Upper lobe of right lung (tissue), 1 donor: ENCODE measurements around the gene ANKRD33. TPM values are rescaled to one million over a fixed set of nuclear protein-coding genes. Genes with fewer than 3 reads are reported as not detected.
A peak's percentile ranks its signal among the peaks of the same experiment; 100 is the strongest.

Source experiments
- ATAC-seq: fragments of 200-7000 bp; cut with Tn5 transposase; one replicate; pipeline ENCODE4 v1.9.1; 2020; ENCODE audit warnings: mild to moderate bottlenecking, moderate library complexity
- DNase-seq: peaks from one replicate; pipeline ENCODE4 v3.0.0-alpha.2; 2020
- H3K27ac ChIP-seq: fragments of 200-600 bp; one replicate; pipeline ENCODE4 v1.8.0; 2022
- H3K27me3 ChIP-seq: fragments of 200-600 bp; one replicate; pipeline ENCODE4 v1.8.0; 2022; ENCODE audit warnings: mild to moderate bottlenecking
- H3K36me3 ChIP-seq: fragments of 200-600 bp; one replicate; pipeline ENCODE4 v1.8.0; 2022
- H3K4me1 ChIP-seq: fragments of 200-600 bp; one replicate; pipeline ENCODE4 v1.8.0; 2022
- H3K4me3 ChIP-seq: fragments of 200-600 bp; one replicate; pipeline ENCODE4 v1.8.0; 2022; ENCODE audit warnings: mild to moderate bottlenecking
- H3K9me3 ChIP-seq: fragments of 200-600 bp; one replicate; pipeline ENCODE4 v1.8.0; 2022
- intact Hi-C: fragments of 100-400 bp; cut with DNase I; formaldehyde crosslinking; loops from one replicate; pipeline ENCODE4 v1.11.0; 2022
- total RNA-seq: library from RNA; stranded (reverse); fragmentation: NEBNext Ultra II Directional; extraction: Animal tissue kit (Norgen Biotek cat#: 25700); gene quantifications from one replicate; pipeline ENCODE4 v1.2.1, GENCODE V29; 2021
- TF ChIP-seq, protein P1 (sequence below): fragments of 200-600 bp; IDR thresholded peaks from one replicate; pipeline ENCODE4 v1.8.0; 2022; ENCODE audit warnings: antibody characterized with exemption
- donor health status: DM: no; HTN: yes; CAD: no; lungs with severe emphysema.

Gene ANKRD33
- total RNA-seq, 1 donor from 2014 or later, result not detected

DNA sequence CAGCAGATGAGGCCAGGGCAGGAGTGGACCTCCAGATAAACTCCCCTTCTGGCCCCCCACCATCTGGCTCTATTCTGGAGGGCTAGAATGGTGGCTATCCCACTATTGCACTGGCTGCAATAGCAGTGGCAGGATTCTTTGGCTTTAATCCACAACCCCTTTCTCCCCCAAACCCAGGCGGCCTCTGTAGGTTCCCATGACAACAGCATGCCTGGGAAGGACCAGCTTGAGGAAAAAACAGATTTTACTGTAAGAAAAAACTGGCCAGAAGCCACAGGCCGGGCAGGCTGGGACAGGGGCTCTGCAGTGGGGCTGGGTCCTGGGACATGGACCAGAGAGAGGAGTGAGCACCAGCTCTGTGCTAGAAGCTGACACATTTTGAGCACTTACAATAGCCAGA, 50.0 kb downstream of the ANKRD33 start:
- Histone ChIP-seq H3K27ac (no peak overlapping the region), H3K4me3 (no peak overlapping the region), H3K9me3 (no peaks in the 10 kb centered on the region), H3K4me1 (peaks cover 7% of the 10 kb centered on the region), H3K27me3 (no peaks in the 10 kb centered on the region), H3K36me3 (no peaks in the 10 kb centered on the region)
- TF ChIP-seq, protein P1, sequence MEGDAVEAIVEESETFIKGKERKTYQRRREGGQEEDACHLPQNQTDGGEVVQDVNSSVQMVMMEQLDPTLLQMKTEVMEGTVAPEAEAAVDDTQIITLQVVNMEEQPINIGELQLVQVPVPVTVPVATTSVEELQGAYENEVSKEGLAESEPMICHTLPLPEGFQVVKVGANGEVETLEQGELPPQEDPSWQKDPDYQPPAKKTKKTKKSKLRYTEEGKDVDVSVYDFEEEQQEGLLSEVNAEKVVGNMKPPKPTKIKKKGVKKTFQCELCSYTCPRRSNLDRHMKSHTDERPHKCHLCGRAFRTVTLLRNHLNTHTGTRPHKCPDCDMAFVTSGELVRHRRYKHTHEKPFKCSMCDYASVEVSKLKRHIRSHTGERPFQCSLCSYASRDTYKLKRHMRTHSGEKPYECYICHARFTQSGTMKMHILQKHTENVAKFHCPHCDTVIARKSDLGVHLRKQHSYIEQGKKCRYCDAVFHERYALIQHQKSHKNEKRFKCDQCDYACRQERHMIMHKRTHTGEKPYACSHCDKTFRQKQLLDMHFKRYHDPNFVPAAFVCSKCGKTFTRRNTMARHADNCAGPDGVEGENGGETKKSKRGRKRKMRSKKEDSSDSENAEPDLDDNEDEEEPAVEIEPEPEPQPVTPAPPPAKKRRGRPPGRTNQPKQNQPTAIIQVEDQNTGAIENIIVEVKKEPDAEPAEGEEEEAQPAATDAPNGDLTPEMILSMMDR, result no peak
- no peak for DNase-seq
- intact Hi-C loops, result no loop called here
- no peak for ATAC-seq

DNA sequence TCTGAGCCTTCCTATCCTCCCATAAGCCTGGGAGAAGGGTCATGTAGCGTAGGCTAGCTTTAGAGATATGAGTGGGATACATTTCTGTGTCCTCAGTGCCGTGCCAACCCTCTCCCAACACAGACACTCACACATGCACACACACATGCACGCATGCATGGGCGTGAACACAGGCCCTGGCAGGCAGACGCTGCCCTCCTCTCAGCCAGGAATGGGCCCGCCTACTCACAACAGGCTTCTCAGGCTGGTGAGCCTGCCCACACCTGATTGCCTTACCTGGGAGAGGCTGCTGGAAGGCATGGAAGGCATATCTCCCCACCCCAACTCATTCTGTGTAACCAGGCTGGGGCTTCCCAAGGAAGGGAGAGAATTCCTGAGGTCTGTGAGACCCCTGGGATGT, 50.8 kb downstream of the ANKRD33 start:
- Histone ChIP-seq H3K27ac (no peak overlapping the region), H3K4me1 (peaks cover 7% of the 10 kb centered on the region), H3K4me3 (no peak overlapping the region), H3K36me3 (no peaks in the 10 kb centered on the region), H3K27me3 (no peaks in the 10 kb centered on the region), H3K9me3 (no peaks in the 10 kb centered on the region)
- DNase-seq, result no peak
- TF ChIP-seq, protein P1, result no peak
- intact Hi-C loops, result no loop called here
- no peak for ATAC-seq

DNA sequence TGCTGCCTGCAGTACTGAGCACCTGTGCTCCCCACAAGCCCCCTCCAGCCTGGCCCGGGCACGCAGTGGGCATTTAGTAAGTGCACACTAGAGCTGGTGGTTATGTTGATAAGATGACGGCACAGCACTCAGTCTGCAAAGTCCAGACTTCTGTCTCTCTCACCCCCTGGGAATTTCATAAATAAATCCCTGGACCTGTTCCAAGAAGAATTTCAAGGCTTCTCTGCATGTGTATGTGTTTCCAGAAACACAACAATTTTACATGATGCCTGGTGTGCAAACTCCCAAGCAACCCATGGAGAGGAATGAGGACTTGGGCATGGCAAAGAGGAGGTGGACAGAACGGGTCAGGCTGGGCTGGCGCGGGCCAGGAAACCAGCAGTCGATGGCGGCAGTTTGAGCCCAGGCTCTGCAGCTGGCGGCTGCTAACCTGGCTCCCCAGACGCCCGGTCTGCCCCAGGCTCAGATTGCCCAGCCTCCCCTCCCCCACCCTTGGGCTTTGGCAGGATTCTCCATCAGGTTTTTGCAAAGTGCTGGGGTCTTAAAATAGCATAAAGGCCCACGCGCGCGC, 53.2 kb downstream of the ANKRD33 start:
- DNase-seq, result no peak
- intact Hi-C loops, result no loop called here
- H3K27me3 ChIP-seq, result no peaks in the 10 kb centered on the region
- peak; percentile 32 for ATAC-seq
- TF ChIP-seq, protein P1, result no peak
- peaks cover 7% of the 10 kb centered on the region for H3K4me1 ChIP-seq
- H3K27ac ChIP-seq, result no peak overlapping the region
- no peaks in the 10 kb centered on the region for H3K9me3 ChIP-seq
- H3K4me3 ChIP-seq, result no peak overlapping the region
- H3K36me3 ChIP-seq, result no peaks in the 10 kb centered on the region

Other genes starting within 250 kb of the ANKRD33 start
- gene FIGNL2, start 39.4 kb upstream of the ANKRD33 start, total RNA-seq, result 1.5 TPM
- 223 TPM for gene ACVRL1, start 19.4 kb downstream of the ANKRD33 start, total RNA-seq
- gene ACVR1B, start 63.6 kb downstream of the ANKRD33 start, total RNA-seq, result 33.5 TPM
- gene TAMALIN, start 118.8 kb downstream of the ANKRD33 start, total RNA-seq, result 199 TPM
- gene NR4A1, start 163.3 kb downstream of the ANKRD33 start, total RNA-seq, result 67.0 TPM
- gene ATG101, start 181.9 kb downstream of the ANKRD33 start, total RNA-seq, result 37.3 TPM
- gene SMIM41, start 191.6 kb downstream of the ANKRD33 start, total RNA-seq, result 6.1 TPM